Calu3 (cell line): Measurements from ENCODE around the gene ADPRHL1. TPM values are rescaled to one million over a fixed set of nuclear protein-coding genes. Genes with fewer than 3 reads are reported as not detected.

Experiments used
- BruUV-seq: library from RNA; stranded (reverse); fragments of 400-500 nt; replicated peaks from 2 replicates; lab custom pipeline; 2021; lab: Mats Ljungman, UMichigan
- CTCF ChIA-PET: fragments of 300-600 bp; sonication (Branson Sonifier 250); formaldehyde crosslinking; loops from one replicate; lab custom pipeline; 2022; ENCODE audit warnings: antibody characterized with exemption; lab: Charles Lee
- DNase-seq: peaks from one replicate; pipeline ENCODE4 v3.0.0; 2022
- H3K27ac Mint-ChIP-seq: one replicate; pipeline ENCODE4 v1.8.0; 2022; ENCODE audit warnings: mixed read lengths; ENCODE audit not compliant: unreplicated experiment
- H3K27me3 Mint-ChIP-seq: one replicate; pipeline ENCODE4 v1.8.0; 2022; ENCODE audit warnings: mixed read lengths; ENCODE audit not compliant: unreplicated experiment
- H3K36me3 Mint-ChIP-seq: one replicate; pipeline ENCODE4 v1.8.0; 2022; ENCODE audit warnings: mild to moderate bottlenecking, moderate library complexity, mixed read lengths; ENCODE audit not compliant: insufficient read depth, unreplicated experiment
- H3K4me1 Mint-ChIP-seq: one replicate; pipeline ENCODE4 v1.8.0; 2022; ENCODE audit warnings: mild to moderate bottlenecking, low read depth, mixed read lengths; ENCODE audit not compliant: unreplicated experiment
- H3K4me3 Mint-ChIP-seq: one replicate; pipeline ENCODE4 v1.8.0; 2022; ENCODE audit warnings: mild to moderate bottlenecking, low read depth, moderate library complexity, mixed read lengths; ENCODE audit not compliant: unreplicated experiment
- H3K9me3 Mint-ChIP-seq: one replicate; pipeline ENCODE4 v1.8.0; 2022; ENCODE audit warnings: low read depth, mixed read lengths; ENCODE audit not compliant: unreplicated experiment
- CTCF ChIP-seq: fragments of 200-600 bp; IDR thresholded peaks from one replicate; pipeline ENCODE4 v1.8.0; 2022; ENCODE audit warnings: antibody characterized with exemption; ENCODE audit not compliant: unreplicated experiment
- intact Hi-C: fragments of 100-400 bp; cut with micrococcal nuclease; formaldehyde crosslinking; loops from one replicate; pipeline ENCODE4 v1.10.0; 2022; ENCODE audit not compliant: unreplicated experiment
- total RNA-seq: library from RNA; stranded (reverse); gene quantifications from 2 replicates; pipeline ENCODE4 v1.2.3, GENCODE V29; 2022

Gene ADPRHL1
- total RNA-seq, 1 experiment from 2014 or later = 2.0 TPM

- no peak for TF ChIP-seq CTCF
- H3K27ac Mint-ChIP-seq = peak overlapping the region; percentile 47
- H3K36me3 Mint-ChIP-seq = peaks cover 21% of the 10 kb centered on the region
- intact Hi-C loops = no loop called here
- peak overlapping the region; percentile 85 for H3K4me3 Mint-ChIP-seq
- H3K4me1 Mint-ChIP-seq = peaks cover 9% of the 10 kb centered on the region
- peak; percentile 1 for DNase-seq
- CTCF ChIA-PET = no interaction called here
- H3K27me3 Mint-ChIP-seq = no peaks in the 10 kb centered on the region
- H3K9me3 Mint-ChIP-seq = no peaks in the 10 kb centered on the region
- no TSS peak for BruUV-seq
Observed at GRCh38 chr13:113489549-113490495, 36.5 kb upstream of the ADPRHL1 start.

GRCh38 chr13:113489171-113489548, 35.9 kb upstream of the ADPRHL1 start:
- H3K4me3 Mint-ChIP-seq = peak overlapping the region; percentile 85
- peaks cover 9% of the 10 kb centered on the region for H3K4me1 Mint-ChIP-seq
- peaks cover 21% of the 10 kb centered on the region for H3K36me3 Mint-ChIP-seq
- H3K27me3 Mint-ChIP-seq = no peaks in the 10 kb centered on the region
- intact Hi-C loops = no loop called here
- peak; percentile 1 for DNase-seq
- no peaks in the 10 kb centered on the region for H3K9me3 Mint-ChIP-seq
- H3K27ac Mint-ChIP-seq = peak overlapping the region; percentile 47
- no TSS peak for BruUV-seq
- CTCF ChIA-PET = no interaction called here
- TF ChIP-seq CTCF = no peak

DNA sequence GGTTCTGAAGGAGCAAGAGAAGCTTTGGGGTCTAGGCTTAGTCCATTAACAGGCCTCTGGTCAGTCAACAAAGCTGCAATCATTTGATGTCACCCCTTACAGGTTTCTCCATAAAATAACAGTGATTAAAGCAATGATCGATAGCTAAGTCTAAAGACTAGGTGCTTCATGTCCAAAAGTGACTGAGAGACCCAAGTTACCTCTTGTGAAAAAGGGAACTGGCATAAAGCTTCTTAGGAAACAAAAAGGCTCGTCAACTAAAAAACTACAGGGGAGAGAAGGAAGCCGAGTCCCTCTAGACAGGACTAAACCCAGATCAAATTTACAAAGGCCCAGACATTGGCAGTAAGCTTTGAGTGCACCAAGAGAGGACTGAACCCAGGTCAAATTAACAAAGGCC, 35.0 kb upstream of the ADPRHL1 start:
- no peaks in the 10 kb centered on the region for H3K9me3 Mint-ChIP-seq
- H3K27me3 Mint-ChIP-seq = no peaks in the 10 kb centered on the region
- BruUV-seq = no TSS peak
- intact Hi-C loops = no loop called here
- CTCF ChIA-PET = no interaction called here
- peaks cover 9% of the 10 kb centered on the region for H3K4me1 Mint-ChIP-seq
- no peak overlapping the region for H3K4me3 Mint-ChIP-seq
- H3K36me3 Mint-ChIP-seq = peaks cover 21% of the 10 kb centered on the region
- no peak for TF ChIP-seq CTCF
- no peak overlapping the region for H3K27ac Mint-ChIP-seq
- DNase-seq = no peak

DNA sequence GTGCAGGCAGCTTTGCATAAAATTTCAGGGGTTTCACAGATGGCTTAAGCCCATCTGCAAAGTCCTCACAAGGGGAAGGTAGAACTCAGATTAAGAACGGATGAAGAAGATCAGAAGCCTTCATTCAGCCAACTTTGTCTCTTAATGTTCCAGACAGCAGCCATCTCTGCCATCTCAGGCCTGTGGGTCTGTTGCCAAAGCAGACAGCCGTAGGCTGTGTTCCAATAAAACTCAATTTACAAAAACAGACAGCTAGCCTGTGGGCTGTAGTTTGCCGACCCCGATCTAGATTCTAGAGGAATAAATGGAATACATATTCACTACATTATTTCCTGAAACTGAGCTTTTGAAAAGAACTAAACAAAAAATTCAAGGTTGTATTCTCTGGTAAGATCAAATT, 33.4 kb upstream of the ADPRHL1 start:
- Mint-ChIP-seq H3K27me3 (no peaks in the 10 kb centered on the region), H3K9me3 (no peaks in the 10 kb centered on the region), H3K4me3 (no peak overlapping the region), H3K27ac (no peak overlapping the region), H3K4me1 (peaks cover 9% of the 10 kb centered on the region), H3K36me3 (peaks cover 17% of the 10 kb centered on the region)
- intact Hi-C loops = no loop called here
- DNase-seq = no peak
- BruUV-seq = no TSS peak
- CTCF ChIA-PET = no interaction called here
- no peak for TF ChIP-seq CTCF
